Left ventricle myocardium inferior (tissue), 1 donor: ENCODE measurements around the gene MUC6. TPM values are rescaled to one million over a fixed set of nuclear protein-coding genes. Genes with fewer than 3 reads are reported as not detected.

Source experiments
- DNase-seq: peaks from one replicate; pipeline ENCODE4 v3.0.0-alpha.2; 2020
- H3K27ac ChIP-seq: fragments of 200-600 bp; replicated peaks from 2 replicates; pipeline ENCODE4 v1.8.0; 2021
- H3K27me3 ChIP-seq: fragments of 200-600 bp; 2 replicates; pipeline ENCODE4 v1.8.0; 2021; ENCODE audit warnings: low read depth
- H3K36me3 ChIP-seq: fragments of 200-600 bp; 2 replicates; pipeline ENCODE4 v1.8.0; 2021
- H3K4me1 ChIP-seq: fragments of 200-600 bp; 2 replicates; pipeline ENCODE4 v1.8.0; 2021
- H3K4me3 ChIP-seq: fragments of 200-600 bp; 2 replicates; pipeline ENCODE4 v1.8.0; 2021; ENCODE audit warnings: mild to moderate bottlenecking, moderate library complexity
- H3K9me3 ChIP-seq: fragments of 200-600 bp; replicated peaks from 2 replicates; pipeline ENCODE4 v1.8.0; 2021
- intact Hi-C: fragments of 100-400 bp; cut with micrococcal nuclease; formaldehyde crosslinking; loops from one replicate; pipeline ENCODE4 v1.11.0; 2022
- total RNA-seq: library from RNA; stranded (reverse); fragmentation: NEBNext Ultra II Directional; extraction: Animal tissue kit (Norgen Biotek cat#: 25700); gene quantifications from one replicate; pipeline ENCODE4 v1.2.1, GENCODE V29; 2021
- TF ChIP-seq, protein P1 (sequence below): fragments of 200-600 bp; IDR thresholded peaks from 2 replicates; pipeline ENCODE4 v1.8.0; 2021; ENCODE audit warnings: antibody characterized with exemption, mild to moderate bottlenecking, borderline replicate concordance
- donor health status: DM: no; HTN: yes; CAD: no; lungs with severe emphysema.

The MUC6 gene
- total RNA-seq, 1 donor from 2014 or later, result not detected

DNA sequence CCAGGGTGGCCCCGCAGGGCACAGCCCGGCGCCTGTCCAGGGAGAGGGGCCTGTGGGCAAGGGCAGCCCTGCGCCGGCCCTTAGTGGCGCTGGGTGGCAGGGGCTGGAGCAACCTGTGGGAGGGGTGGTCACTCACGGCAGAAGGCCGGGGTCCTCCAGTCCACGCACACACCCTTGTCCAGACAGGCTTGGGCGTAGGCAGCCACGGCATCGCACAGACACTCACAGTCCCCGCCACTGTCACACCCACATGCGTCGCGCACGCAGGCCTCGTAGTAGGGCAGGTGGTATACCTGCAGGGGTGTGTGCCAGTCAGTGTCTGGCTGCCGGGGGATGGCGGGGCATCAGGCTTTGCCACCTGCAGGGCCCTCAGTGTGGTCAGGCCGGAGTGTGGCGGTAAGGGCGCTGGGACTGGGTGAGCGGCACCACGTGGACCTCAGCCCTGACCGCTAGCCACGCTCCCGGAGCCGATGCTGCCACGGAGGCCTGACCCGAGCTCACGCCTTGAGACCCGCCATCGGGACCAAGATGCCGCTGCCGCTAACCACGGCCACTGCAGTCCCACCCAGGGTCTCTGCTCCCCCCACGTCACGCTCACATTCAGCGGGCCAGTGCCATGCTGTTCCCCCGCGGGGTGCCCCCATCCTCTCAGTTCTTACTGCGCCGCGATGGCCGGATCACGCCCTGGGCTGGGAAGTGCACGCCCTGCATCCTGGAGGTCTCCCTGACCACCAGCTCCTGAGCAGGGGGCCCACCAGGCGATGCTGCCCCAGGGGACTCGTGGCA is 12.5 kb downstream of the MUC6 start:
- H3K4me3 ChIP-seq, result no peak overlapping the region
- no peaks in the 10 kb centered on the region for H3K27me3 ChIP-seq
- H3K4me1 ChIP-seq, result no peaks in the 10 kb centered on the region
- no peak overlapping the region for H3K27ac ChIP-seq
- TF ChIP-seq, protein P1, sequence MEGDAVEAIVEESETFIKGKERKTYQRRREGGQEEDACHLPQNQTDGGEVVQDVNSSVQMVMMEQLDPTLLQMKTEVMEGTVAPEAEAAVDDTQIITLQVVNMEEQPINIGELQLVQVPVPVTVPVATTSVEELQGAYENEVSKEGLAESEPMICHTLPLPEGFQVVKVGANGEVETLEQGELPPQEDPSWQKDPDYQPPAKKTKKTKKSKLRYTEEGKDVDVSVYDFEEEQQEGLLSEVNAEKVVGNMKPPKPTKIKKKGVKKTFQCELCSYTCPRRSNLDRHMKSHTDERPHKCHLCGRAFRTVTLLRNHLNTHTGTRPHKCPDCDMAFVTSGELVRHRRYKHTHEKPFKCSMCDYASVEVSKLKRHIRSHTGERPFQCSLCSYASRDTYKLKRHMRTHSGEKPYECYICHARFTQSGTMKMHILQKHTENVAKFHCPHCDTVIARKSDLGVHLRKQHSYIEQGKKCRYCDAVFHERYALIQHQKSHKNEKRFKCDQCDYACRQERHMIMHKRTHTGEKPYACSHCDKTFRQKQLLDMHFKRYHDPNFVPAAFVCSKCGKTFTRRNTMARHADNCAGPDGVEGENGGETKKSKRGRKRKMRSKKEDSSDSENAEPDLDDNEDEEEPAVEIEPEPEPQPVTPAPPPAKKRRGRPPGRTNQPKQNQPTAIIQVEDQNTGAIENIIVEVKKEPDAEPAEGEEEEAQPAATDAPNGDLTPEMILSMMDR, result no peak
- H3K36me3 ChIP-seq, result no peaks in the 10 kb centered on the region
- intact Hi-C loops, result no loop called here
- DNase-seq, result no peak
- no peaks in the 10 kb centered on the region for H3K9me3 ChIP-seq

DNA sequence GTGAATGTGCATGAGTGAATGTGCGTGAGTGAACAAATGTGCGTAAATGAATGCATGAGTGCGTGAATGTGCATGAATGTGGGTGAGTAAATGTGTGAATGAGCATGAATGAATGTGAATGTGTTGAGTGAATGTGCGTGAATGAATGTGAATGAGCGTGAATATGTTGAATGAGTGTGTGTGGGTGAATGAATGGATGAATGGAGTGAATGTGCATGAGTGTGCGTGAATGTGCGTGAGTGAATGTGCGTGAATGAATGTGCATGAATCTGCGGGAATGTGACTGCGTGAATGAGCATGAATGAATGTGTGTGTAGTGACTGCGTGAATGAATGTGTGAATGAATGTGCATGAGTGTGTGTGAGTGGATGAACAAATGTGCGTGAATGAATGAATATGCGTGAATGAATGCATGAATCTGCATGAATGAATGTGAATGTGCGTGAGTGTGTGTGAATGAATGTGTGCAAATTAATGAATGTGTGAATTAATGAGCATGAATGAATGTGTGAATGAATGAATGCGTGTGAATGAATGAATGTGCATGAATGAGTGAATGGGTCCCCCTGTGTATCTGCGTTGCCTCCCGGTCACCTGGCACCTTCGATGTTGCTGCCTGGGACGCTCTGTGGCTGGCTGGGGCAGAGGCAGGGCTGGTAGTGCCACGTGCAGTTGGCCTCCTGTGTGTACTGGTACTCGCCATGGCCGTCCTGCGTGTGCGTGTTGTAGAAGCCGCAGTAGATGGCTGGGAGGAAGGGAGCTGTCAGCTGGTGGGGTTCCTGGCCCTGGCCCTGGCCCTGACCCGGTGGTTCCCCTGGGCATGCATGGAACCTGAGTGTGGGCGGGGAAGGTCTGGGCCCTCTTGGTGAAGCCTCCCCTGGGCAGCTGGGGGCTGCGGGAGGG is 13.4 kb downstream of the MUC6 start:
- DNase-seq, result no peak
- Histone ChIP-seq H3K4me1 (no peaks in the 10 kb centered on the region), H3K9me3 (no peaks in the 10 kb centered on the region), H3K4me3 (no peak overlapping the region), H3K27me3 (no peaks in the 10 kb centered on the region), H3K36me3 (no peaks in the 10 kb centered on the region), H3K27ac (no peak overlapping the region)
- intact Hi-C loops, result no loop called here
- TF ChIP-seq, protein P1, result no peak

DNA sequence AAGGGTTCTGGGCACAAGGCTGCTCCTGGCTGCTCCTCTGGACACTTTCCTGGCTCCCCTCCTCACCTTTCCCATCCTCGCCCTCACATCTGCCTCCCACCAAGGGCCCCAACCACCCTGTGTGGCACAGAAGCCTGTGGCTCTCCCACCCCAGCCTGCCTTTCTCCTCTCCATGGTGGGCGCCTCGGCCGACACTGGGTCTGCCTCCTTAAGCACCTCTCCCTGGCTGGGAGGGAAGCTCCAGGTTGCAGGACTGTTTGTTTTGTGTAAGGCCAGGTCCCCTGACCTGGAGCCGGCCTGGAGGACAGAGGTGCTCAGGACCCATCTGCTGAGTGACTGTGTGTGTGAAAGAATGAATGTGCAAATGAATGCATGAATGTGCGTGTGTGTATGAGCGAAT is 14.1 kb downstream of the MUC6 start:
- Histone ChIP-seq H3K27me3 (no peaks in the 10 kb centered on the region), H3K4me3 (no peak overlapping the region), H3K36me3 (no peaks in the 10 kb centered on the region), H3K27ac (no peak overlapping the region), H3K9me3 (no peaks in the 10 kb centered on the region), H3K4me1 (no peaks in the 10 kb centered on the region)
- TF ChIP-seq, protein P1, result no peak
- no peak for DNase-seq
- intact Hi-C loops, result no loop called here

DNA sequence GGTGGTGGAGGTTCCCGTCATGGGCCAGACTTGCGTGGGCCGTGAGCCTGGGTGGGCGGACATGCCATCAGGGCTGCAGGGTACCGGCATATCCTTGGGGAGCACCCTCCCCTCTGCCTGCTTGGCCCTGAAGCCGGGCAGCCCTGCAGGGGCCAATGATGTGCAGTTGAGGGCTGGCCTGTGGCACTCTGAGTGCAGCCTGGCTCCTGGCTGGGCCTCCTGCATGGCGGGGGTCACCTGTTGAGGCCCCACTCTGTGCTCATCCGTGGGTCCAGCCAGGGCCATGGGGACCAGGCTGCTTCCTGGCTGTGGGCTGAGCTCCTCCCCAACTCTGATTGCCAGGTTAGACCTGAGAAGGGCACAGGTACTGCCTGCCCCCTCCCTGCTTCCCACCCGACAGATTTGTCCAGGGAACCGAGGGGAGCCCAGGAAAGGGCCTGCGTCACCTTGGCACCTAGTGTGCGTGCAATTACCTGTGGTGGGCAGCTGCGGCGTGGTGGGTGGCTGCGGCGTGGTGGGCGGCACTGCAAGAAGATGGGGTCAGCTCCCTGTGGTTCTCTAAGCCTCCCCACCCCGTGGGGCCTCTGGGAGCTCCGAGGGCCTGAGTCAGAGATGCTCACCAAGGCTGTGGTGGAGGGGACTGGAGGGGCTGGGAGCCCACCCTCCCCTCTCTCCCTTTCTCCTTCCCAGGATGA is 16.2 kb downstream of the MUC6 start:
- DNase-seq, result no peak
- H3K9me3 ChIP-seq, result no peaks in the 10 kb centered on the region
- TF ChIP-seq, protein P1, result no peak
- H3K27me3 ChIP-seq, result no peaks in the 10 kb centered on the region
- intact Hi-C loops, result no loop called here
- no peaks in the 10 kb centered on the region for H3K4me1 ChIP-seq
- no peaks in the 10 kb centered on the region for H3K36me3 ChIP-seq
- H3K4me3 ChIP-seq, result no peak overlapping the region
- no peak overlapping the region for H3K27ac ChIP-seq

DNA sequence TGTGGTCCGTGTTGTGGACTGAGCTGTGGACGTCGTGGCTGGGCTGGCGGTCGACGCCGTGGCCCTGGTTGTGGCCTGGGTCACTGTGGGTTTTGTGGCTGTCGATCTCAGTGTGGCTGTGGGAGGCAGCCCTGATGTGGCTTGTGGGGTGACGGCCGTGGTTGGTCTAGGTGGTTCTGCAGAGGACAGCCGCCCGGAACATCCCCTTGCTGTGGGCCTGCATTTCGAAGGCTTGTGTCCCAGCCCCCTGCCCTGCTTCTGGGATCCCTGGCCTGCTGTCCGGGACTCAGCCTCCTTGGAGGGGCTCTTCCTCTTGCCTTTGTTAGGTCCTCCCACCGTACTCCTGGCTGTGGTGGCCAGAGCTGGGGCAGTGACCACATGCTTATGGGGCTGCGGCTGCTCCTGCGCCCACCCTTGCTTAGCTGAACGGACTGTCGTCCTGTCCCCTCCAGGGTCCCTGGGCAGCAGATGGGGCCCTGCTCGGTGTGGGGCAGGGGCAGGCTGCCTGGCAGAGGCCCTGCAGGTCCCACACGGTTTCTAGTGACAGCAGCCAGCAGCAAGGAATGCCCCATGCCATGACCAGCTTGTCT is 17.1 kb downstream of the MUC6 start:
- Histone ChIP-seq H3K36me3 (no peaks in the 10 kb centered on the region), H3K27ac (no peak overlapping the region), H3K9me3 (no peaks in the 10 kb centered on the region), H3K4me3 (no peak overlapping the region), H3K4me1 (no peaks in the 10 kb centered on the region), H3K27me3 (no peaks in the 10 kb centered on the region)
- TF ChIP-seq, protein P1, result no peak
- no peak for DNase-seq
- intact Hi-C loops, result no loop called here
